Measurements from ENCODE around the gene OR2L8. TPM values are rescaled to one million over a fixed set of nuclear protein-coding genes. Genes with fewer than 3 reads are reported as not detected.

The OR2L8 gene, protein sequence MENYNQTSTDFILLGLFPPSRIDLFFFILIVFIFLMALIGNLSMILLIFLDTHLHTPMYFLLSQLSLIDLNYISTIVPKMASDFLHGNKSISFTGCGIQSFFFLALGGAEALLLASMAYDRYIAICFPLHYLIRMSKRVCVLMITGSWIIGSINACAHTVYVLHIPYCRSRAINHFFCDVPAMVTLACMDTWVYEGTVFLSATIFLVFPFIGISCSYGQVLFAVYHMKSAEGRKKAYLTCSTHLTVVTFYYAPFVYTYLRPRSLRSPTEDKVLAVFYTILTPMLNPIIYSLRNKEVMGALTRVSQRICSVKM
- not detected for polyA plus RNA-seq

- Histone ChIP-seq H3K4me1 (ENCODE audit: control insufficient read depth in 2 of 2, insufficient read depth in 2 of 2, low read length in 1 of 2) (no peaks in the 10 kb centered on the region), H3K4me3 (ENCODE audit: low read depth in 1 of 2, low read length in 2 of 2) (no peak within 1 kb of the TSS), H3K36me3 (ENCODE audit: control insufficient read depth in 2 of 2, insufficient read depth in 2 of 2, low read length in 1 of 2) (no peaks in the 10 kb centered on the region), H3K27me3 (ENCODE audit: control insufficient read depth in 1 of 2, insufficient read depth in 2 of 2, low read length in 2 of 2) (no peaks in the 10 kb centered on the region), H3K9me3 (ENCODE audit: control insufficient read depth in 2 of 2, insufficient read depth in 1 of 2, low read depth in 1 of 2, low read length in 1 of 2) (no peaks in the 10 kb centered on the region), H3K27ac (ENCODE audit: low read depth in 2 of 2, low read length in 1 of 2) (no peak within 1 kb of the TSS)
- WGBS, 2 donors, result 84 to 86% methylated on average over 3 of the region's 3 CpGs
These were observed at the start of gene OR2L8 for GRCh38 chr1:247948558-247948957. OR2L8 (plus strand) TSS chr1:247948858; CDS start chr1:247948858, 0 bp downstream.

GRCh38 chr1:247904122-247904521, 44.5 kb upstream of the OR2L8 start:
- Histone ChIP-seq H3K36me3 (ENCODE audit: control insufficient read depth in 2 of 2, insufficient read depth in 2 of 2, low read length in 1 of 2) (no peaks in the 10 kb centered on the region), H3K4me1 (ENCODE audit: control insufficient read depth in 2 of 2, insufficient read depth in 2 of 2, low read length in 1 of 2) (no peaks in the 10 kb centered on the region), H3K4me3 (ENCODE audit: low read depth in 1 of 2, low read length in 2 of 2) (no peak overlapping the region), H3K9me3 (ENCODE audit: control insufficient read depth in 2 of 2, insufficient read depth in 1 of 2, low read depth in 1 of 2, low read length in 1 of 2) (peaks cover 0 to 4% of the 10 kb centered on the region in 2 donors), H3K27me3 (ENCODE audit: control insufficient read depth in 1 of 2, insufficient read depth in 2 of 2, low read length in 2 of 2) (no peaks in the 10 kb centered on the region), H3K27ac (ENCODE audit: low read depth in 2 of 2, low read length in 1 of 2) (no peak overlapping the region)
- WGBS, 2 donors, result 71 to 76% methylated on average over 6 of the region's 6 CpGs

DNA sequence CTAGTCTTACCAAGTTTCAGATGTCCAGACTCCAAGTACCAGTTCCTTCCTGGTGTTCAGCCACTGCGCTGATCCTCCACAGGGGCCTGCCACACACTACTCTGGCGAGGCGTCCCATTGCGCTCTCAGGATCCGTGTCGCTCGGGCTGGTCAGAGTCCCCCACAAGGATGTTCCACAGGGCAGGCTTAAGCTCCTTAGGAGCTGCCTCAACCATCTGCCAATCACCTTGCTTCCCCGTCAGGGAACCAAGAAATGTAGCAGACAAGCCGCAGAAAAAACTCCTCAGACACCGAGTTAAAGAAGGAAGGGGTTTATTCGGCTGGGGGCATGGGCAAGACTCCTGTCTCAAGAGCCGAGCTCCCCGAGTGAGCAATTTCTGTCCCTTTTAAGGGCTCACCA, 43.5 kb upstream of the OR2L8 start:
- Histone ChIP-seq H3K36me3 (ENCODE audit: control insufficient read depth in 2 of 2, insufficient read depth in 2 of 2, low read length in 1 of 2) (no peaks in the 10 kb centered on the region), H3K27me3 (ENCODE audit: control insufficient read depth in 1 of 2, insufficient read depth in 2 of 2, low read length in 2 of 2) (no peaks in the 10 kb centered on the region), H3K4me1 (ENCODE audit: control insufficient read depth in 2 of 2, insufficient read depth in 2 of 2, low read length in 1 of 2) (no peaks in the 10 kb centered on the region), H3K27ac (ENCODE audit: low read depth in 2 of 2, low read length in 1 of 2) (no peak overlapping the region), H3K9me3 (ENCODE audit: control insufficient read depth in 2 of 2, insufficient read depth in 1 of 2, low read depth in 1 of 2, low read length in 1 of 2) (peaks cover 0 to 4% of the 10 kb centered on the region in 2 donors), H3K4me3 (ENCODE audit: low read depth in 1 of 2, low read length in 2 of 2) (no peak overlapping the region)
- WGBS, 2 donors, result 84 to 87% methylated on average over 13 of the region's 13 CpGs

DNA sequence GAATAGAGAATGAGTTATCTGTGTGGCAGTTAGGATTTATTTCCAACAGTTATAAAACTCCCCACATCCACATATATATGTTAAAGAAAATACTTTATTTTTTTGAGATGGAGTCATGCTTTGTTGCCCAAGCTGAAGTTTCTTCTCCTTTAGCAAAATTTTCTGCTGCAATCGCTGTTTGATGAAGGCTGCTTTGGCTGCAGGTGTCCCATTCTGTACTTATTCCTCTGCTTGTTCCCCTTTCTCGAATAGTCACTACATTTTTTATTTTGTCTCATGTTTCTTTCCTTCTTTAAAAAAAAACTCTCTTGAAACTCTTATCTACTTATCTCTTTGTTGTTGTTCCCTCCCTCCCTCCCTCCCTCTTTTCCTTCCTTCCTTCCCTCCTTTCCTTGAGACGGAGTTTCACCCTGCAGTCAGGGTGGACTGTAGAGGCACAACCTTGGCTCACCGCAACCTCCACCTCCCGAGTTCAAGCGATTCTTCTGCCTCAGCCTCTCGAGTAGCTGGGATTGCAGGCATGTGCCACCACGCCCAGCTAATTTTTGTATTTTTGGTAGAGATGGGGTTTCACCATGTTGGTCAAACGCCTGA, 42.7 kb upstream of the OR2L8 start:
- H3K27ac ChIP-seq (ENCODE audit: low read depth in 2 of 2, low read length in 1 of 2), result peak overlapping the region in 1 of 2 donors; percentile 22
- H3K36me3 ChIP-seq (ENCODE audit: control insufficient read depth in 2 of 2, insufficient read depth in 2 of 2, low read length in 1 of 2), result no peaks in the 10 kb centered on the region
- H3K4me1 ChIP-seq (ENCODE audit: control insufficient read depth in 2 of 2, insufficient read depth in 2 of 2, low read length in 1 of 2), result no peaks in the 10 kb centered on the region
- no peaks in the 10 kb centered on the region for H3K27me3 ChIP-seq (ENCODE audit: control insufficient read depth in 1 of 2, insufficient read depth in 2 of 2, low read length in 2 of 2)
- peaks cover 0 to 4% of the 10 kb centered on the region in 2 donors for H3K9me3 ChIP-seq (ENCODE audit: control insufficient read depth in 2 of 2, insufficient read depth in 1 of 2, low read depth in 1 of 2, low read length in 1 of 2)
- no peak overlapping the region for H3K4me3 ChIP-seq (ENCODE audit: low read depth in 1 of 2, low read length in 2 of 2)
- 57 to 66% methylated on average over 9 of the region's 9 CpGs for WGBS, 2 donors

GRCh38 chr1:247906504-247907047, 42.1 kb upstream of the OR2L8 start:
- H3K27me3 ChIP-seq (ENCODE audit: control insufficient read depth in 1 of 2, insufficient read depth in 2 of 2, low read length in 2 of 2), result no peaks in the 10 kb centered on the region
- H3K36me3 ChIP-seq (ENCODE audit: control insufficient read depth in 2 of 2, insufficient read depth in 2 of 2, low read length in 1 of 2), result no peaks in the 10 kb centered on the region
- no peaks in the 10 kb centered on the region for H3K4me1 ChIP-seq (ENCODE audit: control insufficient read depth in 2 of 2, insufficient read depth in 2 of 2, low read length in 1 of 2)
- peak overlapping the region in 1 of 2 donors; percentile 22 for H3K27ac ChIP-seq (ENCODE audit: low read depth in 2 of 2, low read length in 1 of 2)
- peaks cover 0 to 4% of the 10 kb centered on the region in 2 donors for H3K9me3 ChIP-seq (ENCODE audit: control insufficient read depth in 2 of 2, insufficient read depth in 1 of 2, low read depth in 1 of 2, low read length in 1 of 2)
- WGBS, 2 donors, result 40 to 50% methylated on average over 7 of the region's 7 CpGs
- H3K4me3 ChIP-seq (ENCODE audit: low read depth in 1 of 2, low read length in 2 of 2), result no peak overlapping the region

DNA sequence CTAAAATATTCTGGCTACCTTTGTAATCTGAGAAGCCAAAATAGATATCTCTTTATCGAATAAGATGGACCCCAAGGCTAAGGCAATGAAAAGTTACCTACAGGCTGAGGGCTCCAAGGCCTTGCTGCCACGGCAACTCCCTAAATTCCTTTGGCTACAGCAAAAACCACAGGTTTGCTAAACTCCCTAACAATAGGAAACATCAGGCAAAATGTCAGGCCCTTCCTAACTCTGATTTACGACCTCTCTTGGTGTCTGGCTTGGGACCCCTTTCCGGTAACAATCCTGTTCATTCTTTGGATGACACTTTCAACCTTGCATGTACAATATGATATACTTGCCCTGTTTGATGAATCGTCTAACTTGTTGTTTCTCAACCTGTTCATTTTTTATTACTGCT, 39.9 kb upstream of the OR2L8 start:
- Histone ChIP-seq H3K36me3 (ENCODE audit: control insufficient read depth in 2 of 2, insufficient read depth in 2 of 2, low read length in 1 of 2) (no peaks in the 10 kb centered on the region), H3K27ac (ENCODE audit: low read depth in 2 of 2, low read length in 1 of 2) (no peak overlapping the region), H3K4me3 (ENCODE audit: low read depth in 1 of 2, low read length in 2 of 2) (no peak overlapping the region), H3K9me3 (ENCODE audit: control insufficient read depth in 2 of 2, insufficient read depth in 1 of 2, low read depth in 1 of 2, low read length in 1 of 2) (peaks cover 0 to 4% of the 10 kb centered on the region in 2 donors), H3K27me3 (ENCODE audit: control insufficient read depth in 1 of 2, insufficient read depth in 2 of 2, low read length in 2 of 2) (no peaks in the 10 kb centered on the region), H3K4me1 (ENCODE audit: control insufficient read depth in 2 of 2, insufficient read depth in 2 of 2, low read length in 1 of 2) (no peaks in the 10 kb centered on the region)
- whole genome bisulfite sequencing, 2 donors, result 80% methylated on average over 5 of the region's 5 CpGs

GRCh38 chr1:247913786-247914185, 34.9 kb upstream of the OR2L8 start:
- H3K36me3 ChIP-seq (ENCODE audit: control insufficient read depth in 2 of 2, insufficient read depth in 2 of 2, low read length in 1 of 2), result no peaks in the 10 kb centered on the region
- 66 to 75% methylated on average over 2 of the region's 2 CpGs for WGBS, 2 donors
- H3K9me3 ChIP-seq (ENCODE audit: control insufficient read depth in 2 of 2, insufficient read depth in 1 of 2, low read depth in 1 of 2, low read length in 1 of 2), result peaks cover 0 to 4% of the 10 kb centered on the region in 2 donors
- no peak overlapping the region for H3K27ac ChIP-seq (ENCODE audit: low read depth in 2 of 2, low read length in 1 of 2)
- H3K4me3 ChIP-seq (ENCODE audit: low read depth in 1 of 2, low read length in 2 of 2), result no peak overlapping the region
- H3K4me1 ChIP-seq (ENCODE audit: control insufficient read depth in 2 of 2, insufficient read depth in 2 of 2, low read length in 1 of 2), result no peaks in the 10 kb centered on the region
- no peaks in the 10 kb centered on the region for H3K27me3 ChIP-seq (ENCODE audit: control insufficient read depth in 1 of 2, insufficient read depth in 2 of 2, low read length in 2 of 2)

- Histone ChIP-seq H3K27me3 (ENCODE audit: control insufficient read depth in 1 of 2, insufficient read depth in 2 of 2, low read length in 2 of 2) (no peaks in the 10 kb centered on the region), H3K4me3 (ENCODE audit: low read depth in 1 of 2, low read length in 2 of 2) (no peak overlapping the region), H3K9me3 (ENCODE audit: control insufficient read depth in 2 of 2, insufficient read depth in 1 of 2, low read depth in 1 of 2, low read length in 1 of 2) (peaks cover 0 to 4% of the 10 kb centered on the region in 2 donors), H3K36me3 (ENCODE audit: control insufficient read depth in 2 of 2, insufficient read depth in 2 of 2, low read length in 1 of 2) (no peaks in the 10 kb centered on the region), H3K4me1 (ENCODE audit: control insufficient read depth in 2 of 2, insufficient read depth in 2 of 2, low read length in 1 of 2) (no peaks in the 10 kb centered on the region), H3K27ac (ENCODE audit: low read depth in 2 of 2, low read length in 1 of 2) (no peak overlapping the region)
- 59 to 62% methylated on average over 4 of the region's 4 CpGs for WGBS, 2 donors
These were observed 33.6 kb upstream of the OR2L8 start for GRCh38 chr1:247914941-247915662.

DNA sequence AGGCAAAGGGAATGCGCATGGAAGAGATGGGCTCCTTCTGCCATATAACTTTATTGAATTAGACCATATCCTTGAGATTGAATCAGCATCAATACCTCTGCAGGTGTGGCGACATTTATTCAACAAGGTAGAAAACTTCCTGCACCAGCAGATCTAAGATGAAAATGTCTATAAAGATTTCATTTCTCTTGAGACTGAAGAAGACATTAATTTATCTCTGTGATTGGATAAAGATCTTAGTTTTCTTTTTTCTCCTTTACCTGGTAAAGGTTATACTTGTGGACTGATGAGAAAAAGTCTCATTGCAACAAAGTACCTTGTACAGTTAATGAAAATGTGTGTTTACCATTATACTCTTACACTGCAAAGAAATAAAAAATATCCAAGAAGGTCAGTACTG, 28.7 kb upstream of the OR2L8 start, which contains the start of gene OR2T8:
Gene OR2T8, plus strand, starts transcription at position 301 of the 400 bp plus-strand sequence. CDS start 766 bp downstream, outside the sequence.
- WGBS, 2 donors, result 77 to 93% methylated on average over 2 of the region's 2 CpGs
- Histone ChIP-seq H3K4me1 (ENCODE audit: control insufficient read depth in 2 of 2, insufficient read depth in 2 of 2, low read length in 1 of 2) (no peaks in the 10 kb centered on the region), H3K4me3 (ENCODE audit: low read depth in 1 of 2, low read length in 2 of 2) (no peak within 1 kb of the TSS), H3K27me3 (ENCODE audit: control insufficient read depth in 1 of 2, insufficient read depth in 2 of 2, low read length in 2 of 2) (no peaks in the 10 kb centered on the region), H3K27ac (ENCODE audit: low read depth in 2 of 2, low read length in 1 of 2) (no peak within 1 kb of the TSS), H3K36me3 (ENCODE audit: control insufficient read depth in 2 of 2, insufficient read depth in 2 of 2, low read length in 1 of 2) (no peaks in the 10 kb centered on the region), H3K9me3 (ENCODE audit: control insufficient read depth in 2 of 2, insufficient read depth in 1 of 2, low read depth in 1 of 2, low read length in 1 of 2) (peaks cover 0 to 4% of the 10 kb centered on the region in 2 donors)
